Measurements from ENCODE around the gene KCNJ1.

- TF ChIP-seq CTCF (IDR thresholded peaks at IDR 0.05) = no peak
- no peak for TF ChIP-seq POLR2A (IDR thresholded peaks at IDR 0.05)
Measured at GRCh38 chr11:128789497-128790150, 77.5 kb downstream of the KCNJ1 start.
